ENCODE measurements around the gene CACNB1. TPM values are rescaled to one million over a fixed set of nuclear protein-coding genes. Genes with fewer than 3 reads are reported as not detected.
A peak's percentile ranks its signal among the peaks of the same experiment; 100 is the strongest.

CACNB1 gene
- total RNA-seq, 2 donors from 2014 or later: 21.4 to 21.9 TPM

DNA sequence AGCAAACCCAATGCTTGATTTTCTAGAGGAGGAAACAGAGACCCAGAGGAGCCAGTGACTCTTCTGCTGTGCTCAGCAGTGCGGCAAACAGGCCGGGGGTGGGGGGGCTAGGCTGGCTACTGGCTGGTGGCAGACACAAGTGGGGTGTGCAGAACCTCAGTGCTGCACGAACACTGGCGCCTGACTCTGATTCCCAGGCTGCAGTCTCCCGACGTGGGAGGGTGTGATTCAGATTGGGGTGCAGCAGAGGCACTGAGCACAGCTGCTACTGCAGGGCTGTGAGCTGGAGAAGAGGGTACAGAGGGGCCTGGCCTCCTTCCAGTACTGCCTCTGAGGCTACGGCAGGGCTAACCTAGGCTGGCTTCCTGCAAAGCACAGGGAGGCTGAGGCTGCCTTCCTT lies 10.7 kb upstream of the CACNB1 start:
- Mint-ChIP-seq H3K4me1 (peaks cover 15% of the 10 kb centered on the region), H3K27ac (peak overlapping the region; percentile 32), H3K4me3 (no peak overlapping the region), H3K36me3 (ENCODE audit: low read depth) (no peaks in the 10 kb centered on the region), H3K27me3 (peaks cover 19% of the 10 kb centered on the region)
- no peaks in the 10 kb centered on the region for H3K9me3 ChIP-seq (ENCODE audit: control insufficient read depth, low read length, poor library complexity, severe bottlenecking)
- no peak for ATAC-seq
- no peak for DNase-seq

- Mint-ChIP-seq H3K27me3 (peaks cover under 1% of the 10 kb centered on the region), H3K27ac (no peak overlapping the region), H3K4me3 (no peak overlapping the region), H3K4me1 (peaks cover 33% of the 10 kb centered on the region), H3K36me3 (ENCODE audit: low read depth) (peaks cover 2% of the 10 kb centered on the region)
- no peak for DNase-seq
- H3K9me3 ChIP-seq (ENCODE audit: control insufficient read depth, low read length, poor library complexity, severe bottlenecking): no peaks in the 10 kb centered on the region
- ATAC-seq: no peak
Measured at GRCh38 chr17:39205112-39205526, 7.7 kb upstream of the CACNB1 start.

DNA sequence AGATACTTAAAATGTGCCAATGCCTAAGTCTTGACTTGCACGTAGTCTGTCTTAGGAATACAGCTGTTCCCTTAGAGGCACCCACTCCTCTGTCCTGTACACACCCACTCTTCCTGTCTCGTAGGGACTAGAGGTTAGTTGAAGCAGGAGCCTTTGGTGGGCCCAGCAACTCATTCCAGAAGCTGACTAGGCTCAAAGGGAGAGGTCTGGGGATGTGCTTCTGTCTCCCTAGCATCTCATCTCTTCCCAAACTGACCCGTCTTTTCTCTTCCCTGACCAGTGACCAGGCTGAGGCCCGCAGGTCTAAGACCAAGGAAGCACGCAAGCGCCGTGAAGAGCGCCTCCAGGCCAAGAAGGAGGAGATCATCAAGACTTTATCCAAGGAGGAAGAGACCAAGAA lies 6.8 kb upstream of the CACNB1 start:
- H3K9me3 ChIP-seq (ENCODE audit: control insufficient read depth, low read length, poor library complexity, severe bottlenecking): no peaks in the 10 kb centered on the region
- ATAC-seq (no peak), DNase-seq (no peak)
- H3K36me3 Mint-ChIP-seq (ENCODE audit: low read depth): peaks cover 2% of the 10 kb centered on the region
- no peaks in the 10 kb centered on the region for H3K27me3 Mint-ChIP-seq
- H3K4me1 Mint-ChIP-seq: peaks cover 40% of the 10 kb centered on the region
- H3K4me3 Mint-ChIP-seq: no peak overlapping the region
- peak overlapping the region; percentile 76 for H3K27ac Mint-ChIP-seq

GRCh38 chr17:39200957-39201510 lies 3.6 kb upstream of the CACNB1 start:
- Mint-ChIP-seq H3K4me1 (peaks cover 39% of the 10 kb centered on the region), H3K36me3 (ENCODE audit: low read depth) (peaks cover 2% of the 10 kb centered on the region), H3K27me3 (no peaks in the 10 kb centered on the region), H3K27ac (peak overlapping the region; percentile 100), H3K4me3 (peak overlapping the region; percentile 98)
- ATAC-seq (no peak), DNase-seq (no peak)
- no peaks in the 10 kb centered on the region for H3K9me3 ChIP-seq (ENCODE audit: control insufficient read depth, low read length, poor library complexity, severe bottlenecking)

DNA sequence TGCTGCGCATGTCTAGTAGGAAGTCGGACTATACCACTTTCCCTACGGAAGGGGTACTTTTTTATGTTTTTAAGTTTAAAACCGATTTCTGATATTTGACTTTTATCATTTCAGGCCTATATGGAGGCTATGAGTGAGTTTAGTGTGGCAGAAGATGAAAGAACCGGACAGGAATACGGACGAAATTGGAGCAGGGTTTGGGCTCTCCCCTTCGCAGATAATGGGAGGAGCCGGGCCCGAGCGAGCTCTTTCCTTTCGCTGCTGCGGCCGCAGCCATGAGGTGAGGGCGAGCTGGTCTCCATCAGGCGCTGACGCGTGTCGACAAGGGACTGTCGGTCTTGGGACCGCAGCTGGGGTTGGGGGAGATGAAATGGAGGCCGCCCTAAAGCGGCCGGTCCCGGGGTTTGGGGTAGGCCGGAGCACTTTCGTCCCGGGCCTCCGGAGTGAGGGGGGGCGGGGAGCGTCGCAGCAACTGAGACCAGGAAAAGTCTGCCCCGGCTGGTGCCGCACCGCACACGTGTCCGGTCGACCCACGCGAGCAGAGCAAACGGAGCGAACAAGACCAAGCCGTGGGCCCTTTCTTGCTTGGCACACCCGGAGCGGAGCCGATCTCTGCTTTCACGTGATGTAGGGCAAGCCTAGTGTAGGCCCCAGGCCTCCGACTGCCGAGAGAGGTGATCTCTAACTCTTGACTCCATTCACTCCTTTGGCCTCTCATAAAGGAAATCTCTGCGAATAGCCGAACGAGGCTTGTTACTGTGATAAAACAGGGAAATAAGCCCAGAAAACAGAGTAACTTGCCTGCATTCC lies 2.8 kb upstream of the CACNB1 start, which contains the start of gene RPL19:
Gene RPL19 (plus strand): TSS at position 214 of the 810 bp plus-strand sequence. CDS start 62 bp downstream, at position 276.
- peak within 1 kb of the TSS; percentile 98 for H3K4me3 Mint-ChIP-seq
- H3K9me3 ChIP-seq (ENCODE audit: control insufficient read depth, low read length, poor library complexity, severe bottlenecking): no peaks in the 10 kb centered on the region
- peaks cover 43% of the 10 kb centered on the region for H3K4me1 Mint-ChIP-seq
- H3K27ac Mint-ChIP-seq: peak within 1 kb of the TSS; percentile 100
- peak; percentile 67 to 71 (median 69) for DNase-seq
- peak; percentile 84 for ATAC-seq
- peaks cover 2% of the 10 kb centered on the region for H3K36me3 Mint-ChIP-seq (ENCODE audit: low read depth)
- H3K27me3 Mint-ChIP-seq: no peaks in the 10 kb centered on the region

DNA sequence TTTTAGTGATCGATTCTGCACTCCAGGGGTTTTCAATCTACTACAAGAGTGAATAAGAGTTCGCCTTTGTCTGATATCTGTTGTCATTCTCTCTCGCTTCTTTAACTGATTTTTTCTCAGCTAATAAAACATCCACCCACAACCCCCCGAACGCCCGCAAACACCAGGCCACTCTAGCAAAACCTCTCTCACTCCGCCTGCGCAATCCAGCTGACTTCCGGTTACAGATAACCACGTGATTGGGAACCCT lies 2.3 kb upstream of the CACNB1 start:
- ATAC-seq: peak; percentile 73

GRCh38 chr17:39198186-39198566 lies 707 bp upstream of the CACNB1 start:
- Mint-ChIP-seq H3K4me1 (peaks cover 47% of the 10 kb centered on the region), H3K27ac (peak overlapping the region; percentile 41), H3K36me3 (ENCODE audit: low read depth) (peaks cover 2% of the 10 kb centered on the region), H3K4me3 (peak overlapping the region; percentile 98), H3K27me3 (no peaks in the 10 kb centered on the region)
- DNase-seq: no peak
- no peaks in the 10 kb centered on the region for H3K9me3 ChIP-seq (ENCODE audit: control insufficient read depth, low read length, poor library complexity, severe bottlenecking)
- no peak for ATAC-seq

More for the DNA sequence above, 2.3 kb upstream of the CACNB1 start:
- no peaks in the 10 kb centered on the region for H3K27me3 Mint-ChIP-seq
- H3K4me3 Mint-ChIP-seq: peak overlapping the region; percentile 98
- peaks cover 2% of the 10 kb centered on the region for H3K36me3 Mint-ChIP-seq (ENCODE audit: low read depth)
- DNase-seq: peak; percentile 64 to 76 (median 67)
- H3K4me1 Mint-ChIP-seq: peaks cover 43% of the 10 kb centered on the region
- peak overlapping the region; percentile 100 for H3K27ac Mint-ChIP-seq
- no peaks in the 10 kb centered on the region for H3K9me3 ChIP-seq (ENCODE audit: control insufficient read depth, low read length, poor library complexity, severe bottlenecking)

DNA sequence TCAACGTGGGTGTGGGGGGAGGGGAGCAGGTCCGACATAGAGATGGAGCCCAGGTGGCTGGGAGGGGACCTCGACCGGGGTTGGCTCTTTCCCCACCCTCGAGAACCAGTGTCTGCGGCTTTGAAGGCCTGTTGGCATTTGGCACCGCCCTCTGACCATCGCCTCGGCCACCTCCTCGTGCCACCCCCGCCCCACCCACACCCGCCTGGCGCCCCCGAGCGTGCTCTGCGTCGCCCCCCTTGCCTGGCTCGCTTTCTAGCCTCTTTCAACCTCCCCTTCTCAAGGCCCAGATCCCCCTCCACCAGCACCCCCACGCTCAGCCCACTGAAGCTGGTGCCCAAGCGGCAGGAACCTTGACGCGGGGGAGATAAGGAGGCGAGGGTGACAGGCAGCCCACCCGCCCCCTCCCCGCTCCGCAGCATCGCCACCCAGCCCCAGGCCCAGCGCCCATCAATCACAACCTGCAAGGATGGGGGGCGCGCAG lies 619 bp downstream of the CACNB1 start:
- DNase-seq (no peak), ATAC-seq (no peak)
- H3K4me1 Mint-ChIP-seq: peaks cover 49% of the 10 kb centered on the region
- no peaks in the 10 kb centered on the region for H3K27me3 Mint-ChIP-seq
- peak overlapping the region; percentile 98 for H3K4me3 Mint-ChIP-seq
- no peaks in the 10 kb centered on the region for H3K9me3 ChIP-seq (ENCODE audit: control insufficient read depth, low read length, poor library complexity, severe bottlenecking)
- peak overlapping the region; percentile 89 for H3K27ac Mint-ChIP-seq
- H3K36me3 Mint-ChIP-seq (ENCODE audit: low read depth): peaks cover 5% of the 10 kb centered on the region

DNA sequence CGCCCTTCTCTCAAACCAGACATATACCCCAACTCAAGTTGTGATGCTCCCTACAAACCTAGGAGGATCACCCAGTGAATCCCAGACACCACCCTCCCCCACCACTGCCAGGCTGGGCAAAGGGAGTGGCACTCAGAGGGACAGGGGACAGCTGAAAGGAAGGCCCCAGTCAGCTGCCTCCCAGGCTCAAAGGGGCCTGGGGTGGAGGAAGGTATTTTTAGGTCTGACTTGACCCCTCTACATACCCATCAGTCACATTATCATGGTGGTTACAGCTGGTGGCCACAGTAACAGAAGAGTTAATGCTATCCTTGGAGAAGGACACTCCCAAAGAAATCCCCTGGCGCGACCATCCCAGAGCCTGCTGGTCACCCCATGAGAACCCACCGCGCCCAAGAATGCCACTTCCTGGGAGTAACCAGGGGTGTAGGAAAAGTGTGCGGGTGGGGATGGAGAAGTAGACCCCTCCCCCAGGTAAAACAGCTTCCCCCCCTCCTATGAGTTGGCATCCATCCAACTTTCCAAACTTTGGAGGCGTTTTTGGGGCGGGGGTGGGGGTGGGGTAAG lies 1.1 kb downstream of the CACNB1 start:
- peak overlapping the region; percentile 98 for H3K4me3 Mint-ChIP-seq
- no peak for ATAC-seq
- H3K27me3 Mint-ChIP-seq: no peaks in the 10 kb centered on the region
- peaks cover 45% of the 10 kb centered on the region for H3K4me1 Mint-ChIP-seq
- no peaks in the 10 kb centered on the region for H3K9me3 ChIP-seq (ENCODE audit: control insufficient read depth, low read length, poor library complexity, severe bottlenecking)
- peaks cover 5% of the 10 kb centered on the region for H3K36me3 Mint-ChIP-seq (ENCODE audit: low read depth)
- peak overlapping the region; percentile 89 for H3K27ac Mint-ChIP-seq
- DNase-seq: no peak

- DNase-seq (no peak), ATAC-seq (peak; percentile 8)
- Mint-ChIP-seq H3K27me3 (no peaks in the 10 kb centered on the region), H3K36me3 (ENCODE audit: low read depth) (peaks cover 5% of the 10 kb centered on the region), H3K4me1 (peaks cover 39% of the 10 kb centered on the region), H3K27ac (peak overlapping the region; percentile 89), H3K4me3 (peak overlapping the region; percentile 98)
- no peaks in the 10 kb centered on the region for H3K9me3 ChIP-seq (ENCODE audit: control insufficient read depth, low read length, poor library complexity, severe bottlenecking)
Measured at GRCh38 chr17:39195568-39196160, 1.8 kb downstream of the CACNB1 start.

- peak overlapping the region; percentile 98 for H3K4me3 Mint-ChIP-seq
- H3K27me3 Mint-ChIP-seq: no peaks in the 10 kb centered on the region
- H3K4me1 Mint-ChIP-seq: peaks cover 35% of the 10 kb centered on the region
- ATAC-seq (no peak), DNase-seq (no peak)
- peaks cover 3% of the 10 kb centered on the region for H3K36me3 Mint-ChIP-seq (ENCODE audit: low read depth)
- no peaks in the 10 kb centered on the region for H3K9me3 ChIP-seq (ENCODE audit: control insufficient read depth, low read length, poor library complexity, severe bottlenecking)
- H3K27ac Mint-ChIP-seq: peak overlapping the region; percentile 89
Measured at GRCh38 chr17:39194985-39195524, 2.4 kb downstream of the CACNB1 start.

- no peaks in the 10 kb centered on the region for H3K9me3 ChIP-seq (ENCODE audit: control insufficient read depth, low read length, poor library complexity, severe bottlenecking)
- Mint-ChIP-seq H3K36me3 (ENCODE audit: low read depth) (peaks cover 3% of the 10 kb centered on the region), H3K4me1 (peaks cover 29% of the 10 kb centered on the region), H3K27ac (peak overlapping the region; percentile 89), H3K27me3 (no peaks in the 10 kb centered on the region), H3K4me3 (peak overlapping the region; percentile 52)
- DNase-seq (no peak), ATAC-seq (no peak)
Measured at GRCh38 chr17:39194089-39194984, 3.1 kb downstream of the CACNB1 start.

All from T-helper 17 cell (primary cell).